Measurements from ENCODE around the gene MEF2D. TPM values are rescaled to one million over a fixed set of nuclear protein-coding genes. Genes with fewer than 3 reads are reported as not detected.

MEF2D gene
- total RNA-seq, 2 donors from 2014 or later: 142 to 157 TPM

DNA sequence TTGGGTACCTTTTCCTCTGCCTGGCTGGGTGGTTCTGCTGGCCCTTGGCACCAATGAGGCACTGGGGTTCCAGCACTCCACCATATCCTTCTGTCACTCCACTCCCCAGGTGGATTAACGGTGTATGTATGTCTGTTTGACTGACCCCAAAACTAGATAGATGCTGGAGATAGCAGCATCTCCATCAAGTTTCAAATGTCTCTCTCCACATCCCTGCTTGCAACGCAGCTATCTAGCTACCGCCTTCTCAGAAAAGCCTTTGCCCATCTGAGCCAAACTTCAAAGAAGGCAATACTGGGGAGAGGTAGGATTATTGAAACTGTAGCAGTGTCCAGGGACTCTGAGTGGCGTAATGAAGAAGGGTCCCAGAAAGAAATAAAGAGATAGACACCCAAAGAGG, 67.5 kb downstream of the MEF2D start:
- no peaks in the 10 kb centered on the region for H3K9me3 ChIP-seq (ENCODE audit: control insufficient read depth, low read length, poor library complexity, severe bottlenecking)
- Mint-ChIP-seq H3K27me3 (peaks cover 93% of the 10 kb centered on the region), H3K27ac (peak overlapping the region; percentile 39), H3K4me1 (peaks cover 35% of the 10 kb centered on the region), H3K36me3 (ENCODE audit: low read depth) (peaks cover 14% of the 10 kb centered on the region), H3K4me3 (no peak overlapping the region)
- ATAC-seq: no peak
- no peak for DNase-seq

DNA sequence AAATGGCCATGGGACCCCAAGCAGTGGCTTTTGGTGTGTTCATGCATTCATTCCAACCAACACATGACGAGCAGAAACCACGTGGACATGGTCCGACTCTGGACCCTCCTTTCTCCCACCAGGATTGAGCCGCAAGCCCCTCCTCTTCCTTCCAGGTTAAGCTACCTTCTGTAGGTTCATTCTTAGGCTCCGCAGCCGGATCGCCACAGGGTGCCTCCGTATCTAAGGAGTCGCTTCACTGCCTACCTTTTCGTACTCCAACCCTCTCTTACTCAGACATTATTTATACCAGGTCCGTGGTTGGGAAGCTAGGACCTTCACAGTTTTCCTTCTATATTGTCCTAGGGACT, 67.9 kb downstream of the MEF2D start:
- peak overlapping the region; percentile 39 for H3K27ac Mint-ChIP-seq
- no peak overlapping the region for H3K4me3 Mint-ChIP-seq
- H3K9me3 ChIP-seq (ENCODE audit: control insufficient read depth, low read length, poor library complexity, severe bottlenecking): no peaks in the 10 kb centered on the region
- H3K4me1 Mint-ChIP-seq: peaks cover 35% of the 10 kb centered on the region
- peaks cover 14% of the 10 kb centered on the region for H3K36me3 Mint-ChIP-seq (ENCODE audit: low read depth)
- DNase-seq (no peak), ATAC-seq (no peak)
- H3K27me3 Mint-ChIP-seq: peaks cover 93% of the 10 kb centered on the region

DNA sequence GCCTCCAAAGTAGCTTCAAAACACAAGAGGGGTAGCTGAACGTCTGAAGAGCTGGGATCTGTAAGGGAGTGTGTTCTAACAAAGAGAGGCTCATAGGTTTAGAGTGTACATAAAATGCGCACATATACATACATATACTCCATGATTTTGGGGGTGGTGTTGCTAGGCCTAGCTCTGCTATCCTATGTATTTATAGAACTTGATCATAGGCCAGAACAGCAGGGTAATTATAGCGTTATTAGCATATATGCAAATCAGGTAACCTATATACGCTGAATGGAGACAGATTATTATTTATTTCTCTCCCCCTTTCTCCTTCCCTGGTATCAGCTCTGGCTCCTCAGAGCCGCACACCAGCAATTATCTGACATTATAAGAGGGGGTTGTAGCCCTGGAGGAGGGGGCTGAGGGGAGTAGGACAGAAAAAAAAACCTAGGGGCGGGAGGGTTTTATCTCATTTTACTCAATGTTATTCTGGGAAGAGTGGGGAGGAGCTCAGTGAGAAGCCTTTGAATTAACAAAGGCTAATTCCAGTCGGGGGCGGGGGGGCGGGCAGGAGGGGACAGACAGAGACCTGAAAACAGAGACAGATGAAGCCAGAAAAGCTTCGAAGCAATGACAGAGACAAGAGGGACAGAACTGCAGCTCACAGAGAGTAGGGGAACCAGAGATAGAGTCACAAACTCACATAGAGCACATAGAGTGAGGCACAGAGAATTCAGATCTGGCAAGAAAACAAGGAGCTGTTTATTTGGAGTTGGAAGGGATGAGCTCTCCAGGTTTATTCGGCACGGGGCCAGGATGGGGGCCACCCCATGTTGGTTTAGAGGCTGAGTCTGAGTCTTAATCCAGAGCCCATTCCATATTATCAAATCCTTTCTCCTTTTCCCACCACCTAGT, 68.6 kb downstream of the MEF2D start:
- Mint-ChIP-seq H3K27me3 (peaks cover 93% of the 10 kb centered on the region), H3K4me1 (peaks cover 30% of the 10 kb centered on the region), H3K4me3 (no peak overlapping the region), H3K27ac (peak overlapping the region; percentile 39), H3K36me3 (ENCODE audit: low read depth) (peaks cover 14% of the 10 kb centered on the region)
- ATAC-seq (no peak), DNase-seq (no peak)
- H3K9me3 ChIP-seq (ENCODE audit: control insufficient read depth, low read length, poor library complexity, severe bottlenecking): no peaks in the 10 kb centered on the region

DNA sequence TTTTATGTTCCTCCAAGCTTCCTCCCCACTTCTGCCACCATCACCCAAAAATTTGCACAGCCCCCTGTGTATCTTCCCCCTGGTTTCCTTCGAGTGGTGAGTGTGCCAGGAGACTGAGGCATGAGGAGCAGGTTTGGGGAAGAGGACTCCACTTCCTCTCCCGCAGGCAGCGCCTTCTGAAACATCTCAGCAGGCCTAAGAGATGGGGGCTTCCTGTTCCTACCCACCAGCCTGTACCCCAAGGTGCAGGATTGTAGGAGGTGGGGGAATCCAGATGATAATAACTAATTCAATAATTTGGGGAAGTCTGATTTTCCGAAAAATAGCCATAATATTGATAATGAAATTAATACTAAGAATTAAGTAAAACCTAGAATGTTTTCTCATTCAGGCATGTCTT, 69.2 kb downstream of the MEF2D start:
- Mint-ChIP-seq H3K27me3 (peaks cover 93% of the 10 kb centered on the region), H3K4me1 (peaks cover 27% of the 10 kb centered on the region), H3K36me3 (ENCODE audit: low read depth) (peaks cover 16% of the 10 kb centered on the region), H3K4me3 (no peak overlapping the region), H3K27ac (no peak overlapping the region)
- DNase-seq (no peak), ATAC-seq (no peak)
- no peaks in the 10 kb centered on the region for H3K9me3 ChIP-seq (ENCODE audit: control insufficient read depth, low read length, poor library complexity, severe bottlenecking)

DNA sequence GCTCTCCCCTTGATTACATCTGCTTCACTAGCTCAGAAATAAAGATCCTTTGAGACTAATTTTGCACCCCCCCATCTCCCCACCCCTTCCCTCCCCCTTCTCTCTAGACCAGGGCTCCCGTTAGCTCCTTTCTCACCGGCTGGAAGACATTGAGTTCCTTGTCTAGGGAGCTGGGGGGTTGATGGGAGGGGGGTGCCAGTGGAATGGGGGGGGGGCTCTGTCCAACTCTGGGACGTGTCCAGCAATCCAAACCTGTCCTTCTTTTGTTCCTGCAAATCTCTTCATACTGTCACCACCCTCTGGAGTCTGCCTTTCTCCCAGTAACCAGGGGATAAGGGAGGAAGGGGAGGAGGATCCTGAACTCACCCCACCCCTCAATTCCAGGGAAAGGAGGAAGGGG, 69.7 kb downstream of the MEF2D start:
- peaks cover 27% of the 10 kb centered on the region for H3K4me1 Mint-ChIP-seq
- H3K9me3 ChIP-seq (ENCODE audit: control insufficient read depth, low read length, poor library complexity, severe bottlenecking): no peaks in the 10 kb centered on the region
- H3K27me3 Mint-ChIP-seq: peaks cover 96% of the 10 kb centered on the region
- no peak overlapping the region for H3K27ac Mint-ChIP-seq
- no peak for DNase-seq
- no peak overlapping the region for H3K4me3 Mint-ChIP-seq
- H3K36me3 Mint-ChIP-seq (ENCODE audit: low read depth): peaks cover 19% of the 10 kb centered on the region
- no peak for ATAC-seq

DNA sequence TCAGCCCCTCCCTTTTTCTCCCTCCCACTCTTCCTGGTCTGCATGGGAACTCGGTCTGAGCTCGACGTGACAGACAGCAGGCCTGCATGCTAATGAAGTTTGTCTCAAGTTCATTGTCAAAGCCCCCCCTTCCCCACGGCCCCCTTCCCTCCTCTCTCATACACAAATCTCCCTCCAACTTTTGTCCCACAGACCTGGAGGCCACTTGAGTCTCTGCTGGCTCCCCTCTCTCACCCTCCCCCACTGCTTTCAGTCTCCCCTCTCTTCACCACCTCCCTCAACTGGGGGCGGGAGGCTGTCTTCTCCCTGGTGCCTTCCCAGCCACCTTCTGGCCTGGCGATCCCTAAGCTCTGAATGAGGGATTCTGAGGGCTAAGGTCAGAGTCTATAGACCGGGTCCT, 70.3 kb downstream of the MEF2D start:
- DNase-seq (no peak), ATAC-seq (no peak)
- Mint-ChIP-seq H3K36me3 (ENCODE audit: low read depth) (peaks cover 16% of the 10 kb centered on the region), H3K27me3 (peaks cover 91% of the 10 kb centered on the region), H3K4me1 (peaks cover 24% of the 10 kb centered on the region), H3K27ac (no peak overlapping the region), H3K4me3 (no peak overlapping the region)
- no peaks in the 10 kb centered on the region for H3K9me3 ChIP-seq (ENCODE audit: control insufficient read depth, low read length, poor library complexity, severe bottlenecking)

DNA sequence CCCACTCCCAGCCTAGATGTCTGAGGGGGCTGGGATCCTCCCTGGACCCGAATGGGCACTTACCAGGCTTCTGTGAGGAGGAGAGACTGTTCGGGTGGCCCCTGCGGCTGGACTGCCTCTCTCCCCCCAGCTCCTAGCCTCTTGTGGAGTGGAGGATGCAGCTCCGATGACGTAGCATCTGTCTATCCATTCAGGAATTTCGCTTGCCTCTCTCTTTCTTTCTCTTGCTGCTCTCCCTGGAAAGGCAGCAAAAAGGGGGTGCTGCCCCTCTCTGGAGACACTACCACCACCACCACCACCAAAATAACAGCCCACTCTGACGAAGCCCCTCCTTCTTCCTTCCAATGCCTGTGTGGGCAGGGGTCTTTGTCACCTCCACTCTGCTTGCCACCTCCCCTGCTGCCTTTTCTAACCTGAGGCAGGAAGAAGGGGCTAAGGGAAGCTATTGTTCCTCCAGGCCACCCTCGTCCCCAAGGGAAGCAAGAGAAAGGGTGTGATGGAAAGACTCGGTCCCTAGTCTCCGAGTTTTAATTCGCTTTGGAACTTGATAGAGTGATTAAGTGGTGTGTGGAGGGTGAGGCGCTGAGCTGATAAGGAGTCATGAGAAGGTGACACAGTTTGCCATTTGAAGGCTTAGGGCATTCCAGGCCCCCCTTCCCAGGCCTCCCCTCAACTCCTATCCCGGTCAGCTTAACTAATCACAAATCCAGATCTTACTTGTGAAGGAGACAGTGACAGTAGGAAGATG, 71.1 kb downstream of the MEF2D start:
- no peaks in the 10 kb centered on the region for H3K9me3 ChIP-seq (ENCODE audit: control insufficient read depth, low read length, poor library complexity, severe bottlenecking)
- no peak overlapping the region for H3K4me3 Mint-ChIP-seq
- no peak for DNase-seq
- H3K36me3 Mint-ChIP-seq (ENCODE audit: low read depth): peaks cover 13% of the 10 kb centered on the region
- no peak overlapping the region for H3K27ac Mint-ChIP-seq
- H3K4me1 Mint-ChIP-seq: peaks cover 20% of the 10 kb centered on the region
- no peak for ATAC-seq
- H3K27me3 Mint-ChIP-seq: peaks cover 91% of the 10 kb centered on the region

DNA sequence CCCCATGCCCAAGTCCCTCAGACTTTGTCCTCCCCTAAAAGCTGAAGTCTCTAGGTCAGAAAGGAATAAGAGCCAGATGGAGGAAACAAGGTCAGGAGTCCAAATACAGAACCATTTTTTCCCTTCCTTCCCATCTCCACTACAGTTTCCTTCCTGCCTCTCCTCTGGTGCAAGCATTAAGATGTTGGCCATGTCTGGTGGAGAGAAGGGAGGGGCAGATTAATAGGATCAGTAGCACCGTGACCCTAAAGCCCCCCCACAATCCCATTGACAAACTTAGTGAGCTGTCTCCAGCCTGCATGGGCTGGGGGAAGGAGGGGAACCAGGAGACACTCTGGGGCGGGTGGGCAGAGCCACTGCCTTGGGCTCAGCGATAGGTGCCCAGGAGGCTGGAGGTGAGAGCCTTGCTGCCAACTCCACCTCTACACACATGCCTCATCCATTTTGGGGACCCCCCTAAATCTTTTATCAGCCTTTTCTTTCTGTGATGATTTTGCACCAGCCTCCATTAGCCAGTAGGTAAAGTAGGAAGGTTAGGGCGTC, 71.8 kb downstream of the MEF2D start:
- H3K36me3 Mint-ChIP-seq (ENCODE audit: low read depth): peaks cover 13% of the 10 kb centered on the region
- DNase-seq (no peak), ATAC-seq (no peak)
- no peaks in the 10 kb centered on the region for H3K9me3 ChIP-seq (ENCODE audit: control insufficient read depth, low read length, poor library complexity, severe bottlenecking)
- no peak overlapping the region for H3K27ac Mint-ChIP-seq
- peaks cover 91% of the 10 kb centered on the region for H3K27me3 Mint-ChIP-seq
- H3K4me3 Mint-ChIP-seq: no peak overlapping the region
- peaks cover 21% of the 10 kb centered on the region for H3K4me1 Mint-ChIP-seq

DNA sequence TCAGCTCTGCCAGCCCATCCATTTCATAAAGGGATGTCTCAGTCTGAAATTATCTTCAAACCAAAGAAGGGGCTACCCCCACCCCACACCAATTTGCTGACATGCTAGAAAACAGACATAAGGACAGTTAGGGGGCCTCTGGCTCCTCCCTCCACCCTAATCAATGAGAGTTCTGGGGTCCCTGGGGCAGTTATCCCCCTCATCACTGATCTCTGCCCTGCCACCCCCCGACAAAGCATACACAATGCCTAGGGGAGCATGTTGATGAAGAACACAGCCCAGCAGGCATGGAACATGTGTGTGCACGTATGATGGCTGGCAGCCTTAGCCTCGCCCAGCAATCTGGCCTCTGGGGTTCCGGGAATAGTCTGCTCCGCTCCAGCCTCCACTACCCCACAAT, 72.6 kb downstream of the MEF2D start:
- H3K4me3 Mint-ChIP-seq: no peak overlapping the region
- DNase-seq: no peak
- ATAC-seq: no peak
- H3K9me3 ChIP-seq (ENCODE audit: control insufficient read depth, low read length, poor library complexity, severe bottlenecking): no peaks in the 10 kb centered on the region
- peaks cover 15% of the 10 kb centered on the region for H3K4me1 Mint-ChIP-seq
- peaks cover 12% of the 10 kb centered on the region for H3K36me3 Mint-ChIP-seq (ENCODE audit: low read depth)
- H3K27me3 Mint-ChIP-seq: peaks cover 91% of the 10 kb centered on the region
- H3K27ac Mint-ChIP-seq: no peak overlapping the region

DNA sequence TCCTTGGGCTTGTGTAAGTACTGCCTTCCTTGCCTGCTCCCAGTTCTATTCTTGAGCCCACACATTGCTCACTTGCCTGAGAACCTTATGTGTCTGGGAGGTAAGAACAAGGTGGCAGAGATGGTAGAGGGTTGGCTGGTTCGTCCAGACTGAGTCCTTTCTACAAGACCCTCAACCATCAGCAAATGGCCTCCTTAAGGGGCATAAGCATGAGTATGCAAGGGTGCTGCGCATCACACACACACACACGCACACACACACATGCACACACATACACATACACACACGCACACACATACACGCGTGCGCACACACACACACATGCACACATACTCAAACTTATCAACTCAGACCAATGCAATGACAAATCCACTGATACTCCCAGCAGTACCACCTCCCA, 74.6 kb downstream of the MEF2D start:
- no peak overlapping the region for H3K4me3 Mint-ChIP-seq
- DNase-seq (no peak), ATAC-seq (no peak)
- H3K36me3 Mint-ChIP-seq (ENCODE audit: low read depth): peaks cover 11% of the 10 kb centered on the region
- H3K4me1 Mint-ChIP-seq: peaks cover 21% of the 10 kb centered on the region
- no peak overlapping the region for H3K27ac Mint-ChIP-seq
- no peaks in the 10 kb centered on the region for H3K9me3 ChIP-seq (ENCODE audit: control insufficient read depth, low read length, poor library complexity, severe bottlenecking)
- H3K27me3 Mint-ChIP-seq: peaks cover 86% of the 10 kb centered on the region

DNA sequence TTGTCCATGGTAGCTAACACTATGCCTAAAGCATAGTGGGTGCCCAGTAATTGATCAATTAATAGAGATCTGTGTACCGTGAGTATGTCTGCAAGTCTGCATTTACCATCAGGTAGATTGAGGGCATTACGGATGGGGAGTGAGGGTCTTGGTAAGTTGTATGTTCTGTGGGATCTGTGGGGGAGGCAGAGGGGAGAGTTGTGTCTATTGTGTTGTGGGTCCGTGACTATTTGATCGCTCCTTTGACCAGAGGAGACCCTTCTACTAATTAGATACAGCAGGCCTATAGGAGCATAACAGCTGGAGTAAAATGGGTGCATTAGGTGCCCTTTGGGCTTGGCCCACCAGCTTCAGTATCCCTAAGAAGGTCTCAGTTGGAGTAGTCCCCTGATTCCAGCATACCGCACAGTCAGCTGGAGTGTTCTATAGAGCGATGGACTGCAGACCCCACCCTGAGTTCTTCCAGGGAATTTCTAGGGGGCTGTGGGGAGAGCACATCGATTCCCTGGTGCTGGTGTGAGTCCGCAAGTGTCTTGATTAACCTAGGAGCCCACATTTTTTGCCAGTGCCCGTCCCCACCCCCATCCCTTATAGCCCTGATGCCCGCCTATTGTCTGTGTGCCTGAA, 75.7 kb downstream of the MEF2D start:
- ATAC-seq (no peak), DNase-seq (no peak)
- no peaks in the 10 kb centered on the region for H3K9me3 ChIP-seq (ENCODE audit: control insufficient read depth, low read length, poor library complexity, severe bottlenecking)
- no peak overlapping the region for H3K27ac Mint-ChIP-seq
- no peak overlapping the region for H3K4me3 Mint-ChIP-seq
- H3K4me1 Mint-ChIP-seq: peaks cover 27% of the 10 kb centered on the region
- peaks cover 15% of the 10 kb centered on the region for H3K36me3 Mint-ChIP-seq (ENCODE audit: low read depth)
- H3K27me3 Mint-ChIP-seq: peaks cover 88% of the 10 kb centered on the region

DNA sequence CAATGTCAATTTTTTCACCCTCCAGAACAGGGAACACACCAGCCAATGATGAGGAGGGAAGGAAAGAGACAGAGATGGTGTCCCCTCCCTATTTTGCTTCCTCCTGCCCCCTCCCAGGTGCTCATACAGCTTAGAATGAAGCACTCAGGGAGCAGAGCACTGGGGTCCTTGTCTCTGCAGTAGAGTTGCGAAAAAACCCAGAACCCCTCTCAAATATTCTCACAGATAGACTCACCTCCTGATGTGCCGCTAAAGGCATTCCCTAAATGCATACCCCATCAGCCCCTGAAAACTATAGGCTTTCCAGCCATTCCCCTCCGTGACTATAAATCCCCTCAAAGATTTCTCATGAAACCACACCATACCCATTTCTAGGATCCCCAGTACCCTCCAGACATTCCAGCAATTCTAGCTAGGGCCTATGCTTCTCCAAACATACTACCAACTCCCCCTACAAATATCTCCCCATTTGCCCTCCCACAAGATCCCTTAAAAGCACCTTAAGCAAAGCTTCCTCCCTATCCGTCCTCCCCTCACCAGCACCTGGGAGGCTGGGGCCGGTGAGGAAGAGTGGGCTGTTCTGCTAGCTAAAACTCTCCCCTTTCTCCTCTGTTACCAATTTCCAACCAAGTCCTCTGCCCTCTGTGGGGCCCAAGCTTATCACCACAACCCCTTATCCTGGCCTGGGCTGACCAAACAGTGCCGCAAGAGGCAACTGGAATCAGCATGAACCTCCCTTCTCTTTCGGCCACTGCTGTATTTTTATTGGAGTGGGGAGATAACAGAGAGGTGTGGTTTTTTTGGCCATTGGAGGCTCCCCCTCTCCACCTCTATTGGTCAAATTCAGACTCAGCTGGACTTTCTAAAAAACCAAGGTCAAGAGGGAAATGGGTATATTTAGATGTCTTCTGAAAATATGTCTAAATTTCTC, 76.9 kb downstream of the MEF2D start:
- peaks cover 88% of the 10 kb centered on the region for H3K27me3 Mint-ChIP-seq
- H3K27ac Mint-ChIP-seq: no peak overlapping the region

More for the DNA sequence above, 76.9 kb downstream of the MEF2D start:
- Mint-ChIP-seq H3K4me3 (peak overlapping the region; percentile 55), H3K4me1 (peaks cover 27% of the 10 kb centered on the region), H3K36me3 (ENCODE audit: low read depth) (peaks cover 9% of the 10 kb centered on the region)
- H3K9me3 ChIP-seq (ENCODE audit: control insufficient read depth, low read length, poor library complexity, severe bottlenecking): no peaks in the 10 kb centered on the region
- ATAC-seq: no peak
- DNase-seq: no peak

Data from T-helper 17 cell (primary cell).